HEK293T (cell line): ENCODE measurements around the gene TCF7.

Experiments
- CTCF ChIA-PET: fragments of 350-600 bp; formaldehyde crosslinking; extraction: SDS; loops from one replicate; lab custom pipeline; 2021; ENCODE audit warnings: antibody characterized with exemption, inconsistent platforms; lab: Yijun Ruan, JAX
- POLR2A ChIA-PET: fragments of 350-600 bp; formaldehyde crosslinking; extraction: SDS; loops from one replicate; lab custom pipeline; 2020; ENCODE audit warnings: antibody characterized with exemption, inconsistent platforms; lab: Yijun Ruan, JAX
- DNase-seq: peaks from one replicate; pipeline ENCODE4 v3.0.0; 2012; ENCODE audit warnings: mixed read lengths; ENCODE audit errors: extremely low spot score
- ARNT ChIP-seq: fragments of 450-650 bp; IDR thresholded peaks from 2 replicates; pipeline ENCODE4 v1.6.1; 2017; ENCODE audit warnings: mild to moderate bottlenecking
- BHLHE40 ChIP-seq: fragments of 450-650 bp; IDR thresholded peaks from 2 replicates; pipeline ENCODE4 v1.6.1; 2016; ENCODE audit warnings: mild to moderate bottlenecking, moderate library complexity, borderline replicate concordance
- CTBP1 ChIP-seq: fragments of 450-650 bp; IDR thresholded peaks from 2 replicates; pipeline ENCODE4 v1.6.1; 2016; ENCODE audit warnings: borderline replicate concordance
- ELF4 ChIP-seq: fragments of 450-650 bp; IDR thresholded peaks from 2 replicates; pipeline ENCODE4 v1.6.1; 2017; ENCODE audit warnings: antibody characterized with exemption
- FOXA1 ChIP-seq: fragments of 450-650 bp; IDR thresholded peaks from 2 replicates; pipeline ENCODE4 v1.6.1; 2016; ENCODE audit warnings: mild to moderate bottlenecking
- FOXK2 ChIP-seq: fragments of 450-650 bp; IDR thresholded peaks from 2 replicates; pipeline ENCODE4 v1.6.1; 2016; ENCODE audit warnings: mild to moderate bottlenecking
- FOXM1 ChIP-seq: fragments of 450-650 bp; IDR thresholded peaks from 2 replicates; pipeline ENCODE4 v1.6.1; 2017; ENCODE audit warnings: mild to moderate bottlenecking, borderline replicate concordance
- HDGF ChIP-seq: fragments of 450-650 bp; IDR thresholded peaks from 2 replicates; pipeline ENCODE4 v1.6.1; 2017; ENCODE audit warnings: antibody characterized with exemption, borderline replicate concordance
- L3MBTL2 ChIP-seq: fragments of 450-650 bp; conservative IDR thresholded peaks from 2 replicates; pipeline ENCODE4 v1.6.1; 2016; ENCODE audit warnings: mild to moderate bottlenecking
- LEF1 ChIP-seq: fragments of 450-650 bp; IDR thresholded peaks from 2 replicates; pipeline ENCODE4 v1.6.1; 2017; ENCODE audit warnings: mild to moderate bottlenecking, borderline replicate concordance
- NFRKB ChIP-seq: fragments of 450-650 bp; IDR thresholded peaks from 2 replicates; pipeline ENCODE4 v1.6.1; 2016; ENCODE audit warnings: mild to moderate bottlenecking, moderate library complexity
- SP1 ChIP-seq: fragments of 450-650 bp; IDR thresholded peaks from 2 replicates; pipeline ENCODE4 v1.6.1; 2017
- SUZ12 ChIP-seq: fragments of 450-650 bp; IDR thresholded peaks from 2 replicates; pipeline ENCODE4 v1.6.1; 2016; ENCODE audit warnings: mild to moderate bottlenecking
- TARDBP ChIP-seq: fragments of 450-650 bp; IDR thresholded peaks from 2 replicates; pipeline ENCODE4 v1.6.1; 2016
- ZNF384 ChIP-seq: fragments of 450-650 bp; IDR thresholded peaks from 2 replicates; pipeline ENCODE4 v1.6.1; 2016
- TF ChIP-seq, protein P1 (sequence below): fragments of 450-650 bp; IDR thresholded peaks from 2 replicates; pipeline ENCODE4 v1.6.1; 2016

The TCF7 gene

DNA sequence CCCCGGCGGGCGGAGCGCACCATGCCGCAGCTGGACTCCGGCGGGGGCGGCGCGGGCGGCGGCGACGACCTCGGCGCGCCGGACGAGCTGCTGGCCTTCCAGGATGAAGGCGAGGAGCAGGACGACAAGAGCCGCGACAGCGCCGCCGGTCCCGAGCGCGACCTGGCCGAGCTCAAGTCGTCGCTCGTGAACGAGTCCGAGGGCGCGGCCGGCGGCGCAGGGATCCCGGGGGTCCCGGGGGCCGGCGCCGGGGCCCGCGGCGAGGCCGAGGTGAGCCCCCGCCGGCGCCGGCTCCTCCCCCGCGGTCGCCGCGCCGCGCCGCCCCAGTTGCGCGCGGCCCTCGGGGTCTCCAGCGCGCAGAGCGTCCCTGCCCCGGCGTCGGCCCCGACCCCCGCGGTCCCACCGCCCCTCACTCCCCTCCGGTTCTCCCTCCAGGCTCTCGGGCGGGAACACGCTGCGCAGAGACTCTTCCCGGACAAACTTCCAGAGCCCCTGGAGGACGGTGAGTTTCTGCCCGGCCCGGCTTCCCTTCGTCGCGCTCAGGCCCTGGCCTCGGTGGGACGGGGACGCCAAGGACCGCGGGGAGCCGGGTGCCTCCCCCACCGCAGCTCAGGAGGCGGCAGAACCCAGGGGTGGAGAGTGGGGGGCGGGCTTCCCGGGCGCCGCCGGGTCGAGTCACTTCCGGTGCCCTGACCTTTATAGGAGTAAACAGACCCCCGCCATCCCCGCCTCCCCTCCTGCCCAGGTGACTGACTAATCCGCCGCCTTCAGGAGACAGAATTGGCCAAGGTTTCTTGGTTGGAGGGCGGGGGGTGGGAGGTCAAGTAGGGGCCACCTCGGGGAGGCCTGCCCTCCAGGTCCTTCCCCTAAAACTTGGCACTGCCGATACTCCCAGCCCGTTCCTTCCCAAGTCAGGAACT, 665 bp downstream of the TCF7 start:
- CTCF ChIA-PET: no interaction called here
- TF ChIP-seq SP1 (no peak), BHLHE40 (no peak), LEF1 (no peak), ARNT (no peak), FOXM1 (no peak), CTBP1 (no peak), FOXA1 (no peak), NFRKB (no peak), SUZ12 (no peak), FOXK2 (no peak), HDGF (no peak)
- TF ChIP-seq, protein P1, sequence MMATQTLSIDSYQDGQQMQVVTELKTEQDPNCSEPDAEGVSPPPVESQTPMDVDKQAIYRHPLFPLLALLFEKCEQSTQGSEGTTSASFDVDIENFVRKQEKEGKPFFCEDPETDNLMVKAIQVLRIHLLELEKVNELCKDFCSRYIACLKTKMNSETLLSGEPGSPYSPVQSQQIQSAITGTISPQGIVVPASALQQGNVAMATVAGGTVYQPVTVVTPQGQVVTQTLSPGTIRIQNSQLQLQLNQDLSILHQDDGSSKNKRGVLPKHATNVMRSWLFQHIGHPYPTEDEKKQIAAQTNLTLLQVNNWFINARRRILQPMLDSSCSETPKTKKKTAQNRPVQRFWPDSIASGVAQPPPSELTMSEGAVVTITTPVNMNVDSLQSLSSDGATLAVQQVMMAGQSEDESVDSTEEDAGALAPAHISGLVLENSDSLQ: no peak
- POLR2A ChIA-PET: interaction anchor here (1.4 kb wide), 1 partner anchor 34 kb away, joined by 3 read pairs; no protein-coding TSS in a partner anchor
- peak; percentile 27 for DNase-seq

DNA sequence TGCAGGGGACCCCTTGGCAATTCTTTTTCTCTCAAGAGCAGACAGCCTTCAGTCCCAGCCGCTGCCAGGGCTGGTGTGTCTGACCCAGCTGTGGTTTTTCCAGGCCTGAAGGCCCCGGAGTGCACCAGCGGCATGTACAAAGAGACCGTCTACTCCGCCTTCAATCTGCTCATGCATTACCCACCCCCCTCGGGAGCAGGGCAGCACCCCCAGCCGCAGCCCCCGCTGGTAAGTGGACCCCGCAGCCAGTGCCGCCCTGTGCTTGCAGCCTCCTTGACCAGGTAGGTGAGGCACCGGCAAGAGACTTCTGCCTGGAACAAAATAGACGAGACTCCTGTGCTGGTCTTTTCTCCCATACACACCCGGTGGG, 1.3 kb downstream of the TCF7 start:
- POLR2A ChIA-PET: interaction anchor here (1.4 kb wide), 1 partner anchor 33 kb away, joined by 3 read pairs; no protein-coding TSS in a partner anchor
- CTCF ChIA-PET: interaction anchor here (1.4 kb wide), 1 partner anchor 10 kb away, joined by 3 read pairs; no protein-coding TSS in a partner anchor
- no peak for TF ChIP-seq CTBP1
- no peak for TF ChIP-seq NFRKB
- no peak for TF ChIP-seq BHLHE40
- TF ChIP-seq LEF1: no peak
- TF ChIP-seq ELF4: no peak
- no peak for TF ChIP-seq ARNT
- no peak for TF ChIP-seq TARDBP
- no peak for TF ChIP-seq SP1
- no peak for TF ChIP-seq FOXA1
- TF ChIP-seq FOXM1: no peak
- no peak for TF ChIP-seq L3MBTL2
- no peak for TF ChIP-seq HDGF
- no peak for TF ChIP-seq SUZ12
- no peak for TF ChIP-seq ZNF384
- TF ChIP-seq, protein P1: no peak
- DNase-seq: peak; percentile 10

DNA sequence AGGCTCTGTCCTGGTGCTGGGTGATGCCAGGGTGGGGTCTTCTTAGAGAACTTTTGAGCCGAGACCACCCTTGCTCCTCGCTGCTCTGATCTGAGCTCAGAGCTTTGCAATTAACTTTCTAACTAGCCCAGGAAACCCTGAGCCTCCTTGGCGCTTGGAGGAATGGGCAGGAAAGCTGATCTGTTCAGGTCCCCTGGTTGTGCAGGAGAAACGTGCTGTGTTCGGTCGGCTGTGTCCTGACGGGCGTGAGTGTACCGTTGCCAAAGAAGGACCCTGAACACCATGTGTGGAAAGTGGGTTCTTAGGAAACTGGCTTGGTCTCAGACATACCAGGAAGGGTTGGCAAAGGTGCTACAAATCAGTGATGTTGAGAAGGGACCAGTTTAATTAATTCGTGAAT, 1.8 kb downstream of the TCF7 start:
- CTCF ChIA-PET: interaction anchor here (1.4 kb wide), 1 partner anchor 9 kb away, joined by 3 read pairs; no protein-coding TSS in a partner anchor
- POLR2A ChIA-PET: no interaction called here
- no peak for TF ChIP-seq ZNF384
- TF ChIP-seq NFRKB: no peak
- no peak for TF ChIP-seq SUZ12
- no peak for TF ChIP-seq ELF4
- no peak for TF ChIP-seq FOXM1
- TF ChIP-seq FOXA1: no peak
- no peak for TF ChIP-seq FOXK2
- TF ChIP-seq, protein P1: no peak
- TF ChIP-seq L3MBTL2: no peak
- TF ChIP-seq BHLHE40: no peak
- DNase-seq: no peak

DNA sequence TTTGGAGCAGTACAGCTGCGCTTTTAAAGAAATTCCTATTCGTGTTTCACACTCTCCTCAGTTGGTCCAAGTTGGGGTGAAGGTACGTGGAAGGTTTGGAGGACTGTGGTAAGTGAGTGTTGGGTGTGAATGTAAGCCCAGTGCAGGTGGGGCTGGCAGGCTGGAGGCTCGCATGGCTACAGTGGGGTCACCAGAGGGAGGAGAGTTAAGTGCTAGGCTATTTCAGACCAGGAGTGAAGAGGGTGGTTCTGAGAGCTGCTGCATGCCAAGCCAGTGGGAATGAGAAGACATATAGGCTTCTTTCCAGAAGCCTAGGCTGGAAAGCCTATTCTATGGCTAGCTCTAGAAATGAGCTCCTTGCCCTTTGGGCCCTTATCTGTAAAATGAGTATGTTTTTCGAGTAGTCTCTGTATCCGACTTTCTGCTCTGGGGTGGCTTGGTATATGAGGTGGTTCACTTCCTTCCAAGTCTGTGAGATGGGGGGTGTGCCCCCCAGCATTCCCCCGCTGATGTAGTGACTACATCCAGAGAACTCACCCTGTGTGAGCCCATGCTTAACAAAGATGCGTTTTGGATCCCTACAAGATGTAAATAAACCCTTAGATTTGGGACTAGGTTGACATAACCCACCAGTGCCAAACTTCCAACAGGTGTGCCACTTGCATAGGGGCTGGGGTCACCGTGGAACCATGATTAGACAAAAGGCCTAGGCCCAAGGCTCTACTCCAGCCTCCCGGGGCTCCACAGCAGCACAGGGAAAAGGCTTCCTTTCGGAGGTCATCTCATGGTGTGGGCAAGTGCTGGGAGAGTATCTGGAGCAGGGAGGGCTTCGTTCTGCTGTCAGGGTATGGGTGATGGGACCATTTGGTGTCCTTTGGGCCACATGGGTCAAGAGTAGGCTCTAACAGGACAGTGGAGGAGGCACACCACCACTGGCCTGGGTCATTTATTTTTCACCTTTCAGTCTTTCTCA, 2.6 kb downstream of the TCF7 start:
- POLR2A ChIA-PET: no interaction called here
- CTCF ChIA-PET: interaction anchor here (1.4 kb wide), 1 partner anchor 9 kb away, joined by 3 read pairs; no protein-coding TSS in a partner anchor
- no peak for DNase-seq
- TF ChIP-seq LEF1 (no peak), HDGF (no peak), FOXA1 (no peak), ELF4 (no peak), ARNT (no peak), FOXM1 (no peak), BHLHE40 (no peak), ZNF384 (no peak), TARDBP (no peak), SP1 (no peak), FOXK2 (no peak), CTBP1 (no peak)
- TF ChIP-seq, protein P1: no peak
